Suprapubic skin (tissue), 4 donors: ENCODE results near the gene ZNF830. TPM values are rescaled to one million over a fixed set of nuclear protein-coding genes. Genes with fewer than 3 reads are reported as not detected.

Experiments
- DNase-seq, 2 donors: peaks; one replicate each; pipeline ENCODE4 v3.0.0-alpha.2; 2019; ENCODE audit warnings: low spot score in 2 of 2
- H3K27ac ChIP-seq: fragments of 200-600 bp; sonication (generic); one replicate; pipeline ENCODE4 v1.5.1; 2019
- H3K27me3 ChIP-seq: fragments of 200-600 bp; sonication (generic); one replicate; pipeline ENCODE4 v1.5.1; 2019
- H3K36me3 ChIP-seq: fragments of 200-600 bp; sonication (generic); one replicate; pipeline ENCODE4 v1.5.1; 2019
- H3K4me1 ChIP-seq: fragments of 200-600 bp; sonication (generic); one replicate; pipeline ENCODE4 v1.5.1; 2019
- H3K4me3 ChIP-seq: fragments of 200-600 bp; sonication (generic); one replicate; pipeline ENCODE4 v1.5.1; 2019; ENCODE audit warnings: mild to moderate bottlenecking
- H3K9me3 ChIP-seq: fragments of 200-600 bp; sonication (generic); one replicate; pipeline ENCODE4 v1.5.1; 2019
- EP300 ChIP-seq: sonication (generic); formaldehyde crosslinking; IDR thresholded peaks from one replicate; pipeline ENCODE4 v1.6.1; 2017; ENCODE audit warnings: antibody characterized with exemption
- POLR2A ChIP-seq, 2 donors: fragments of 450-650 bp; IDR thresholded peaks; one replicate each; pipeline ENCODE4 v1.6.1; 2017; ENCODE audit warnings: antibody characterized with exemption in 2 of 2, mild to moderate bottlenecking in 2 of 2, moderate library complexity in 2 of 2
- POLR2AphosphoS5 ChIP-seq, 3 donors: sonication (generic); formaldehyde crosslinking; IDR thresholded peaks; one replicate each; pipeline ENCODE4 v1.6.1; 2017; ENCODE audit warnings: antibody characterized with exemption in 3 of 3
- WGBS: methylation state at CpG from one replicate; pipeline ENCODE4 v1.1.5; 2018; 5-methylcytosine and 5-hydroxymethylcytosine counted together
- total RNA-seq, 4 donors: library from RNA; depleted of rRNA; stranded (reverse); fragments of >200 nt; gene quantifications; one replicate each; pipeline ENCODE4 v1.1.0, GENCODE V29; 2016
- TF ChIP-seq, protein P1 (sequence below), 2 donors: fragments of 200-600 bp in 1 of 2; fragments of 450-650 bp in 1 of 2; sonication (generic) in 1 of 2; IDR thresholded peaks; one replicate each; pipeline ENCODE4 v1.5.1; 2016 to 2019; ENCODE audit warnings: antibody characterized with exemption in 2 of 2, mild to moderate bottlenecking in 1 of 2, moderate library complexity in 1 of 2

Gene ZNF830
- total RNA-seq, 4 donors from 2014 or later = 10.0 to 16.1 (median 11.9) TPM

DNA sequence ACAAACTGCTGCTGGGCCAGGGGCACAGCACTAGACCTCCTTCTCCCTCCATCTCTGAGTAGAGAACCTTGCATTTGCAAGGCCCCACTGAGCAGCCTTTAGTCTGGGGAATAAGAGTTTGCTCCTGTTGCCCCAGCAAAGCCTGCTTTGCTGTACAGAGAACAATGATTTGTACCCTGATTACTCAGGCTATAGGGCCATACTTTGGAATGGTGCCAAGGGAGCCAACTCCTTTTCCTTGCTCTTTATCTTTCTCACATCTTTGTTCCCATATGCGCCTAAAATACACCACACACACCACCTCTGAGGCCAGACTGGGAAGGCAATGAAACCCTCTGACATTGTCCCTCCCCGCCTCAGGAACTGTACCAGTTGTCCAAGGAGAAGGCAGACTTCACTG is 40.2 kb downstream of the ZNF830 start:
- no peak overlapping the region for H3K27ac ChIP-seq
- H3K4me1 ChIP-seq = peaks cover 13% of the 10 kb centered on the region
- WGBS = 91% methylated on average over 2 of the region's 2 CpGs
- no peak for DNase-seq
- H3K9me3 ChIP-seq = no peaks in the 10 kb centered on the region
- no peak for TF ChIP-seq POLR2AphosphoS5 (IDR thresholded peaks at IDR 0.05)
- no peak for TF ChIP-seq POLR2A (IDR thresholded peaks at IDR 0.05)
- no peak for TF ChIP-seq EP300
- TF ChIP-seq, protein P1, sequence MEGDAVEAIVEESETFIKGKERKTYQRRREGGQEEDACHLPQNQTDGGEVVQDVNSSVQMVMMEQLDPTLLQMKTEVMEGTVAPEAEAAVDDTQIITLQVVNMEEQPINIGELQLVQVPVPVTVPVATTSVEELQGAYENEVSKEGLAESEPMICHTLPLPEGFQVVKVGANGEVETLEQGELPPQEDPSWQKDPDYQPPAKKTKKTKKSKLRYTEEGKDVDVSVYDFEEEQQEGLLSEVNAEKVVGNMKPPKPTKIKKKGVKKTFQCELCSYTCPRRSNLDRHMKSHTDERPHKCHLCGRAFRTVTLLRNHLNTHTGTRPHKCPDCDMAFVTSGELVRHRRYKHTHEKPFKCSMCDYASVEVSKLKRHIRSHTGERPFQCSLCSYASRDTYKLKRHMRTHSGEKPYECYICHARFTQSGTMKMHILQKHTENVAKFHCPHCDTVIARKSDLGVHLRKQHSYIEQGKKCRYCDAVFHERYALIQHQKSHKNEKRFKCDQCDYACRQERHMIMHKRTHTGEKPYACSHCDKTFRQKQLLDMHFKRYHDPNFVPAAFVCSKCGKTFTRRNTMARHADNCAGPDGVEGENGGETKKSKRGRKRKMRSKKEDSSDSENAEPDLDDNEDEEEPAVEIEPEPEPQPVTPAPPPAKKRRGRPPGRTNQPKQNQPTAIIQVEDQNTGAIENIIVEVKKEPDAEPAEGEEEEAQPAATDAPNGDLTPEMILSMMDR (IDR thresholded peaks at IDR 0.05) = no peak
- H3K4me3 ChIP-seq = no peak overlapping the region
- no peaks in the 10 kb centered on the region for H3K27me3 ChIP-seq
- H3K36me3 ChIP-seq = peaks cover 54% of the 10 kb centered on the region

DNA sequence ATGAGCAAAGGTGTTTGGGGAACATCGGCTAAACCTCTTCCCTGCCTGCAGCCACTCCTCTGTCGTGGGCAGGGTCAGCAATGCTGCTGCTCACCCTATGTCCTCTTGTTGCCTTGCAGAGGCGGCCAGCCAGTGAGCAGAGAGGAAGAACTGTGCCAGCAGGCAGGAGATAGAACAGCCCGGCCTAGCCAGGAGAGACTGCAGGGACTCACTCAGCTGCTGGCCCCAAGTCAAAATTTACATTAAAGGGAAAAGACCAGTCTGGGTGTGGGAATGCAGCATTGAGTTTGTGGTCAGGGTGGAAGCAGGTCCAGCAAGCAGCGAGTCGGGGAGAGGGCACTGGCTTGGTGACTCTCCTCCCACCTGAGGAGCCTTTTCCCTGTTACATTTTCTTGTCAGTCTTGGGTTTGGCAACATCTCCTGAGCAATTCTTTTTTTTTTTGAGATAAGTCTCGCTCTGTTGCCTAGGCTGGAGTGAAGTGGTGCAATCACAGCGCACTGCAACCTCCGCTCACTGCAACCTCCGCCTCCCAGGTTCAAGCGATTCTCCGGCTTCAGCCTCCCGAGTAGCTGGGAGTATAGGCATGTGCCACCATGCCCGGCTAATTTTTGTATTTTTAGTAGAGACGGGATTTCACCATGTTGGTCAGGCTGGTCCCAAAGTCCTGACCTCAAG is 41.7 kb downstream of the ZNF830 start:
- DNase-seq = no peak
- Histone ChIP-seq H3K9me3 (no peaks in the 10 kb centered on the region), H3K4me1 (no peaks in the 10 kb centered on the region), H3K27me3 (no peaks in the 10 kb centered on the region), H3K4me3 (no peak overlapping the region), H3K36me3 (peaks cover 64% of the 10 kb centered on the region), H3K27ac (no peak overlapping the region)
- WGBS = 81% methylated on average over 15 of the region's 15 CpGs
- TF ChIP-seq POLR2A (IDR thresholded peaks at IDR 0.05) = no peak
- TF ChIP-seq EP300 = no peak
- TF ChIP-seq, protein P1 (IDR thresholded peaks at IDR 0.05) = no peak
- TF ChIP-seq POLR2AphosphoS5 (IDR thresholded peaks at IDR 0.05) = peak in 1 of 3 donors; percentile 3

DNA sequence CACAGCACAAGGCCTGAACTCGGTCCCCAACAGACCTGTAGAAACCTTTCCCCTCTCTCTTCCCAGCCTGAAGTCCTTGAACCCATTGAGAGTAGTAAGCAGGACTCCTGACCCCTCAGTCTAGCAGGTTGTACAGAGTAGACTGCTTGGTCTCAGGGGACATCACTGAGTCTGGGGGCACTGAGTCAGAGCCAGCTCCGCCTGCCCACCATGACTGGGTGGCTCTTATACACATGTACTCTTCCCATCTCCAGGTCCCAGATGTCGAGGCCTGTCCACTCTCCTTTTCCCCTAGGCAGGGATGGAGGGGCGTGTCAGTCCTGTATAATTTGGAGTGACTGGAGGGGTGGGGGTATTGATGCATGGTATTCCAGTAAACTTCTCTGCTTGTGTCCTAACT is 42.4 kb downstream of the ZNF830 start:
- 78% methylated on average over 4 of the region's 4 CpGs for WGBS
- Histone ChIP-seq H3K36me3 (peaks cover 64% of the 10 kb centered on the region), H3K27me3 (no peaks in the 10 kb centered on the region)

DNA sequence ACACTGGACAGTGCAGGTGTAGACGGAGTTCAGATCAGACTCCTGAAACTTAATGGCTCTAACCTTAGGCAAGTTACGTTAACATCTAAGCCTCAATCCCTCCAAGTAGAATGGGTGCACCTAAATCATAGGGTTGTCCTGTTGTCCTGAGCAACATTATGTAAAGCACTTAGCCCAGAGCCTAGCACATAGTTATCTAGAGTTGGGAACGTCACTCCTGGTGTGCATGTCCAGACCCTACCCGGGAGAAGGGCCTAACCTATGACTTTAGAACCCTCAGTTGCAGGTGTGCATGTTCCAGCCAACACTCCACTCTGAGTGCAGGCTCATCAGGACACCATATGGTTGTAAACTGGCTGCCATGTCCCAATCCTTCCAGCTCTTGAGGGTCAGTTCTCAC is 45.0 kb downstream of the ZNF830 start:
- no peak for DNase-seq
- no peak overlapping the region for H3K4me3 ChIP-seq
- no peaks in the 10 kb centered on the region for H3K4me1 ChIP-seq
- no peaks in the 10 kb centered on the region for H3K27me3 ChIP-seq
- TF ChIP-seq POLR2A (IDR thresholded peaks at IDR 0.05) (no peak), POLR2AphosphoS5 (IDR thresholded peaks at IDR 0.05) (no peak), EP300 (no peak)
- TF ChIP-seq, protein P1 (IDR thresholded peaks at IDR 0.05) = no peak
- no peaks in the 10 kb centered on the region for H3K9me3 ChIP-seq
- WGBS = 81% methylated on average over 4 of the region's 4 CpGs
- H3K27ac ChIP-seq = no peak overlapping the region
- H3K36me3 ChIP-seq = peaks cover 53% of the 10 kb centered on the region

More for the DNA sequence above, 42.4 kb downstream of the ZNF830 start:
- H3K9me3 ChIP-seq = no peaks in the 10 kb centered on the region
- DNase-seq = no peak
- H3K4me1 ChIP-seq = no peaks in the 10 kb centered on the region
- TF ChIP-seq POLR2AphosphoS5 (IDR thresholded peaks at IDR 0.05) = no peak
- no peak for TF ChIP-seq POLR2A (IDR thresholded peaks at IDR 0.05)
- TF ChIP-seq, protein P1 (IDR thresholded peaks at IDR 0.05) = no peak
- no peak for TF ChIP-seq EP300
- no peak overlapping the region for H3K27ac ChIP-seq
- H3K4me3 ChIP-seq = no peak overlapping the region

DNA sequence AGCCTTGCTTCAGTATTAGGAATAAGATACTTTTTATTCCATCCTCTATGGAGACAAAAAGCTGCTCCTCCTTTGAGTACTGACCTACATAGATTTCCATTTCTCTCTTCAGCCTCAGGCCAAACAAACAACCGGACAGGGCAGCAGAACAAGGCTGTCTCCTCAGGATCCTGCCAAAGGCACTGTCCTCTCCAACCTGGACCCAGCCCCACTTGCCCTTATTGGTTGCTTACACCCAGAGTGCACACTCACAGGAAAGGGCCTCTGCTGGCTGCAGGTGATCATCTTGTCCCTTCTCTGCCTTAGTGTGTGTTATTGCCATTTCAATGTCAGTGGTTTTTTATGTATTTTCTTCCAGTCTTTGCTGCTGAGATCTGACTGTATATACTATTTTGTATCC is 45.6 kb downstream of the ZNF830 start:
- Histone ChIP-seq H3K9me3 (no peaks in the 10 kb centered on the region), H3K27me3 (no peaks in the 10 kb centered on the region), H3K27ac (no peak overlapping the region), H3K4me3 (no peak overlapping the region), H3K4me1 (no peaks in the 10 kb centered on the region), H3K36me3 (peaks cover 53% of the 10 kb centered on the region)
- DNase-seq = no peak
- TF ChIP-seq POLR2A (IDR thresholded peaks at IDR 0.05) = no peak
- TF ChIP-seq POLR2AphosphoS5 (IDR thresholded peaks at IDR 0.05) = no peak
- TF ChIP-seq, protein P1 (IDR thresholded peaks at IDR 0.05) = no peak
- no peak for TF ChIP-seq EP300
- WGBS = 63% methylated on average over 1 of the region's 1 CpG
